ENCODE results near the gene NEDD4L. TPM values are rescaled to one million over a fixed set of nuclear protein-coding genes. Genes with fewer than 3 reads are reported as not detected.

The NEDD4L gene
- total and polyA plus RNA-seq, 2 donors (not counting 1 experiment from before 2014, with no cell fraction given): 10.3 to 25.7 TPM

- H3K4me1 ChIP-seq (ENCODE audit: control insufficient read depth in 2 of 2, insufficient read depth in 2 of 2, low read length in 2 of 2): peaks cover 6 to 13% of the 10 kb centered on the region in 2 donors
- DNase-seq (no peak), ATAC-seq (ENCODE audit: low read depth) (no peak)
- H3K27ac ChIP-seq (ENCODE audit: low read length in 2 of 2): no peak overlapping the region
- H3K27ac Mint-ChIP-seq: no peak overlapping the region
- no peaks in the 10 kb centered on the region for H3K27me3 Mint-ChIP-seq
- intact Hi-C loops (cut with micrococcal nuclease): no loop called here
- H3K79me2 ChIP-seq (ENCODE audit: control insufficient read depth, insufficient read depth, low read length): no peaks in the 10 kb centered on the region
- no peaks in the 10 kb centered on the region for H4K20me1 ChIP-seq (ENCODE audit: control insufficient read depth, insufficient read depth, low read length, poor library complexity, severe bottlenecking)
- H3K9ac ChIP-seq (ENCODE audit: low read length): no peak overlapping the region
- no peaks in the 10 kb centered on the region for H3K9me3 ChIP-seq (ENCODE audit: control extremely low read depth in 1 of 3, control insufficient read depth in 2 of 3, insufficient read depth in 1 of 3, low read length in 2 of 3)
- H2AFZ ChIP-seq (ENCODE audit: insufficient read depth, low read depth, low read length, poor library complexity, severe bottlenecking): no peak overlapping the region
- no peaks in the 10 kb centered on the region for H3K27me3 ChIP-seq (replicated peaks in 1 of 4; ENCODE audit: control extremely low read depth in 1 of 4, control insufficient read depth in 3 of 4, insufficient read depth in 4 of 4, low read length in 3 of 4)
- CTCF ChIA-PET: no interaction called here
- 100% methylated on average over 5 of the region's 8 CpGs for WGBS (ENCODE audit: insufficient coverage)
- no peak for TF ChIP-seq EZH2 (IDR thresholded peaks at IDR 0.05; ENCODE audit: borderline replicate concordance, insufficient read depth, low read depth, low read length, poor library complexity, severe bottlenecking)
- TF ChIP-seq CTCF (IDR thresholded peaks at IDR 0.05): no peak
- peaks cover 34% of the 10 kb centered on the region for H3K4me1 Mint-ChIP-seq
- H3K4me2 ChIP-seq (replicated peaks; ENCODE audit: low read depth, low read length, poor library complexity, severe bottlenecking): no peak overlapping the region
- POLR2A ChIA-PET: no interaction called here
- no peaks in the 10 kb centered on the region for H3K9me3 Mint-ChIP-seq (ENCODE audit: insufficient read depth)
- no peak overlapping the region for H3K4me3 ChIP-seq (ENCODE audit: control extremely low read depth in 1 of 5, extremely low read depth in 1 of 5, insufficient read depth in 1 of 5, low read depth in 2 of 5, low read length in 4 of 5)
- H3K36me3 ChIP-seq (replicated peaks in 1 of 2; ENCODE audit: control extremely low read depth in 1 of 2, control insufficient read depth in 1 of 2, extremely low read depth in 1 of 2, insufficient read depth in 2 of 2, low read length in 1 of 2): no peaks in the 10 kb centered on the region
- H3K4me3 Mint-ChIP-seq: no peak overlapping the region
Observed at GRCh38 chr18:58315041-58315440, 271.0 kb downstream of the NEDD4L start.

- ChIA-PET CTCF (no interaction called here), POLR2A (interaction anchor here (0.6 kb wide), 1 partner anchor 80 kb away, joined by 4 read pairs; no protein-coding TSS in a partner anchor)
- Mint-ChIP-seq H3K4me3 (no peak overlapping the region), H3K9me3 (ENCODE audit: insufficient read depth) (no peaks in the 10 kb centered on the region), H3K4me1 (peaks cover 27% of the 10 kb centered on the region), H3K27me3 (no peaks in the 10 kb centered on the region), H3K27ac (no peak overlapping the region)
- no peak overlapping the region for H3K27ac ChIP-seq (ENCODE audit: low read length in 2 of 2)
- no peak overlapping the region for H3K9ac ChIP-seq (ENCODE audit: low read length)
- H3K27me3 ChIP-seq (replicated peaks in 1 of 4; ENCODE audit: control extremely low read depth in 1 of 4, control insufficient read depth in 3 of 4, insufficient read depth in 4 of 4, low read length in 3 of 4): no peaks in the 10 kb centered on the region
- TF ChIP-seq CTCF (IDR thresholded peaks at IDR 0.05) (no peak), EZH2 (IDR thresholded peaks at IDR 0.05; ENCODE audit: borderline replicate concordance, insufficient read depth, low read depth, low read length, poor library complexity, severe bottlenecking) (no peak)
- no peaks in the 10 kb centered on the region for H3K9me3 ChIP-seq (ENCODE audit: control extremely low read depth in 1 of 3, control insufficient read depth in 2 of 3, insufficient read depth in 1 of 3, low read length in 2 of 3)
- H3K79me2 ChIP-seq (ENCODE audit: control insufficient read depth, insufficient read depth, low read length): no peaks in the 10 kb centered on the region
- DNase-seq: no peak
- peaks cover 0 to 13% of the 10 kb centered on the region in 2 donors for H3K4me1 ChIP-seq (ENCODE audit: control insufficient read depth in 2 of 2, insufficient read depth in 2 of 2, low read length in 2 of 2)
- no peak for ATAC-seq (ENCODE audit: low read depth)
- WGBS (ENCODE audit: insufficient coverage): 98% methylated on average over 14 of the region's 15 CpGs
- intact Hi-C loops (cut with micrococcal nuclease): no loop called here
- no peaks in the 10 kb centered on the region for H4K20me1 ChIP-seq (ENCODE audit: control insufficient read depth, insufficient read depth, low read length, poor library complexity, severe bottlenecking)
- no peaks in the 10 kb centered on the region for H3K36me3 ChIP-seq (replicated peaks in 1 of 2; ENCODE audit: control extremely low read depth in 1 of 2, control insufficient read depth in 1 of 2, extremely low read depth in 1 of 2, insufficient read depth in 2 of 2, low read length in 1 of 2)
- H3K4me3 ChIP-seq (ENCODE audit: control extremely low read depth in 1 of 5, extremely low read depth in 1 of 5, insufficient read depth in 1 of 5, low read depth in 2 of 5, low read length in 4 of 5): no peak overlapping the region
- no peak overlapping the region for H3K4me2 ChIP-seq (replicated peaks; ENCODE audit: low read depth, low read length, poor library complexity, severe bottlenecking)
- no peak overlapping the region for H2AFZ ChIP-seq (ENCODE audit: insufficient read depth, low read depth, low read length, poor library complexity, severe bottlenecking)
Observed at GRCh38 chr18:58315739-58316215, 271.8 kb downstream of the NEDD4L start.

Measured in B cell (primary cell).